HG03064 (cell line): ENCODE data around the gene CCNA1.

Experiments
- ATAC-seq: cut with Tn5 transposase; IDR thresholded peaks from one replicate; pipeline ENCODE4 v1.9.1; 2021; ENCODE audit warnings: low read depth; ENCODE audit not compliant: unreplicated experiment

CCNA1 gene

DNA sequence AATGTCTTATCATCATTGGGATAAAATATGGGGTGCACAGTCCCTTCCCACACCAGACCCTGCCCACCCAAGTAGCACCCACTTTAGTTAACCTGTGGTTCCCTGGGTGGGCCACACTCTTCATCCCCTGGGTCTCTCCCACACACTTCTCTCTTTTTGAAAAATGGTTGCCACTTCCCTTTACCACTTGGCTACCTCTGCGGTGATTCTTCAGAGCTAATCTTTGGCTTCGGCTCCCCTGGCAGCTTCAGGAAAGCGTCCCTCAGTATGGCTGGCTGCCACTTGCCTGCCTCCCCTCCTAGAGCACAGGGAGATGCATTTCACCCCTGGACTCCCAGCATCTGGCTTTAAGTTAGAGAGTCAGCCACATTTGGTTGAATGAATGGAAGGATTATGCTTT lies 18.2 kb downstream of the CCNA1 start:
- ATAC-seq: no peak

DNA sequence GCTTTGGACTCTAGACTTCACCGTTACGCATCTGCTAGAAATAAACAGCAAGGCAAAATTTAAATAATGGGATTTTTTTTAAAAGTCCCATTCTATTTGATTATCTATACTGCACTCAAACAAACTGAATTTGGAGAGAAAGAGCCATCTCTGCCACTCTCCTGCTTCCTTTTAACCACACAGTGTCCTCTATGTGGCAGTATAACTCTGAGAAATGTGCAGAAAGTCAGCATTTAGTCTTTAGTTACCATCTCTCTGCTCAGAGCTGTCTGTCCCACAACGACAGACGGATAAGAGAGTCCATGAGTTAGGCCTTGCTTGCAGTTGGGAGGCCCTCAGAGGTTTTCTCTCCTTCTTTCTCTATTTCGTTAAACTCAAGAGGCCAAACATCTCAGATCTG lies 21.2 kb downstream of the CCNA1 start:
- no peak for ATAC-seq

- ATAC-seq: no peak
These were observed 21.8 kb downstream of the CCNA1 start for GRCh38 chr13:36454121-36454520.

DNA sequence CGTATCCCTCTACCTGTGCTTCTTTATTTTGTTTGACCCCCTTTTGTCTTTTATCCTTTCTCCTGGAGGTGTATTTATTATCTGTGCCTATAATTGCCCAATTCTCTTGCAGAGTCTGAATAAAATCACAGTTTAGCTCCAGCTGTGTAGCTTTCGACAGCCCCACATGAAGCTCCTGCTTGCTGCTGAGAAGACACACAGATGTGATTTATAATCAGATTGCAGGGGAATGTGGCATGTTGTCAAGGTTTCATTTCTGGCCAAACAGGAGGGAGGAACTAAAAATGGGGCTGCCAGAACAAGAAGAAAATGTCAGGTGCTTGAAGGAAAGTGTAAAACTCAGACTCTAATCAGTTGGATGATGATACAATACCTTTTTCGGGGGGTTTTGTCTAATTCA lies 22.7 kb downstream of the CCNA1 start:
- ATAC-seq: no peak

DNA sequence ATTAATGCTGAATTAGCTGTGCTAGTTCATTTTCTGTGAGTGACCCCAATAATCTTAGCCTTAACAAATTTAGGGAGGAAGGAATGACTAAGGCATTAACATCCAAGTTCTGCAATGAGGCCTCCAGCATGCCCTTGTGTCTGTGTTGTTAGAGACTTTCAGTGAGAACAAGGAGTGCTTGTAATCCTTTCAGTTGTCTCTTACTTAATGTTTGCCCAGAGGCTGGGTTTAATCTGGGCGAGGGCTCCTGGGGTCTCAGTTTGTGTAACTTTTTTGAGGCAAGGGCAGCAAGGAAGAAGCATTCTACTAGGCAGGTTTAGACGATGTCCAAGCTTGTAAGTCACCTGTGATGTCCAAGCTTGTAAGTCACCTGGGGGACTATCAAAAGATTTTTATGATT lies 24.3 kb downstream of the CCNA1 start:
- no peak for ATAC-seq

- ATAC-seq: no peak
These were observed 29.2 kb downstream of the CCNA1 start for GRCh38 chr13:36461506-36461905.

DNA sequence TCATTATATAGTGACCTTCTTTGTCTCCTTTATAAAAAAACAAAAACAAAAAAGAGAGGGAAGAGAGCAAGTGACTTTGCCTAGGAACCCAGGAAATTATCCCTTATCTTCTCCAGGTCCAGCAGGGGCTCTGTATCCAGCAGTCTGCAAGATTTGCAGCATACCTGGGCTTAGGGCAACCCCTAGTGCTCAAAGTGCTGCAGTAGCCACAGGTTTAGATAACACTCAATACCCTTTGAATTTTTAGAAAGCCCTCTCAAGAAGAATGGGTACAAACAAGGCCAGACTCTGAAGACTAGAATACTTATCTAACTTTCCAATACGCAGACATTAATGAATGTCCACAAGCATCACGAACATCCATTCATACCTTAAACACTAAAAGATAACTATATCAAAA lies 43.2 kb downstream of the CCNA1 start:
- ATAC-seq: no peak

GRCh38 chr13:36476661-36477060 lies 44.4 kb downstream of the CCNA1 start:
- no peak for ATAC-seq

DNA sequence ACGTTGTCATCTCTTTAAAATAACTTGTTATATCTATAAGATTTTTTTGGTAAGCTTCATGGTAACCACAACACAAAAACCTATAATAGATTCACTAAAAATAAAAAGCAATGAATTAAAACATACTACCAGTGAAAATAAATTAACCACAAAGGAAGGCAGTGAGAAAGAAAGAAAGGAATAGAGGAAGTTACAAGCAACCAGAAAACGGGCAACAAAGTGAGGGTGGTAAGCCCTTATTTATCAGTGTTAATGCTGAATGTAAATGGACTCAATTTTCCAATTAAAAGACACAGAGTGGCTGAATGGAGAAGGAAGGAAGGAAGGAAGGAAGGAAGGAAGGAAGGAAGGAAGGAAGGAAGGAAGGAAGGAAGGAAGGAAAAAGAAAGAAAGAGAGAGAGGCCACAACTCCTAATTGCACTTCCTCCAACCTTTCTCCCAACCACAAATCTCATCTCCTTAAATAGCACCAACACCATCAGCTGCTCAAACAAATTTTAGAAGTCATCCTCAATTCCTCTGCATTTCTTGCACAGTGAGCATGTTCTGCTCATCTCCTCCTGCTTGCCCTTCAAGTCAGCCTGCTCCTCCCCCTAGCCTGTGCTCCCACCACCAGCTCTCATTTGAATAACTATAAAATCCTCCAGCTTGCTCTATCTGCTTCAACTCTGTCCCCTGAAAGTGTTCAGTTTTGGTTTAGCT lies 48.6 kb downstream of the CCNA1 start:
- ATAC-seq: no peak

- ATAC-seq: no peak
These were observed 57.8 kb downstream of the CCNA1 start for GRCh38 chr13:36490055-36490454.
